GM18508 (cell line): ENCODE data around the gene HCN4.
"Not testable (repeated sequence)": the region's sequence is repeated elsewhere in the genome, so short reads cannot be mapped to it uniquely, and the experiment has no call there.

Experiments used
- ATAC-seq: cut with Tn5 transposase; IDR thresholded peaks from one replicate; pipeline ENCODE4 v1.9.1; 2021; ENCODE audit warnings: moderate number of reproducible peaks; ENCODE audit not compliant: insufficient read depth, unreplicated experiment

HCN4 gene

DNA sequence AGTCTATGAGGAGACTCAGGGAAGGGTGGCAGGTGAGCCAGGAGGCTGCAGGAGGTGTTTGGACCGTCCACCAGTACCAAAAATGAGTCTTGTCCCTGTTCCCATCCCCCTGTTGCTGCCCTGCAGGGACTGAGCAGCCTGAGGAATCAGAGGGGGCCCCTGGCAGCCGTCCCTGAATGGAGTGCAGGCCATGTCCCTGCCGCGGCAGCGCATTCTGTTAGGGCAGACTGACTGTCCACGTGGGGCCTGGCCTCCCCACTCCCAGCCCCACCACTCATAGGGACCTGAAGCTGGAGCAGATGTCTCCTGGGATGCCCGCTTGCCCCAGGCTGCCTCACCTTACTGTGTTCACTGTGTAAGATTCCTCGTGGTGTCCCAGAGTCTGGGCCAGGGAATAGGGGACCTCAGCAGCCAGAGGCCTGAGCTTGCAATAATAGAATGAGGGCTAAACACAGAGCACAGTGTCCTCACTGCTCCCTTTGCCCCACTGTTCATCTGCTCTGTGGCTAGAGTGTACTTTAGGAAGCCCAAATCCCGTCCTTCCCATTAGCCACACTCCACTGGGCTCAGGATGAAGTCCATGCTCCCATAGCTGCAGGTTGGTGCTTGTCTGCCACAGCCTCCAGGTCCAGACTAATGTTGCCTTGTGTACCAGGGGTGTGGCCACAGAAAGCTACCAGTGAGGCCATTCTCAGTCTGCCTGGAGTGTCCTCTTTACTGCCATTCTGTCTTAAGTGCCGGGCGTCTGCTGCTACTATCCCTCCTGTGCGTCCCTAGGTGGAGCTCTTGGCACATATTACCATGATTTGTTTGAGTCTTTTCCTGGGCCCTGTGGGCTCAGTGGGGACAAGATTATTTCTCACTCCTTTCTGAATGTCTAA, 63.2 kb downstream of the HCN4 start:
- ATAC-seq = no peak

DNA sequence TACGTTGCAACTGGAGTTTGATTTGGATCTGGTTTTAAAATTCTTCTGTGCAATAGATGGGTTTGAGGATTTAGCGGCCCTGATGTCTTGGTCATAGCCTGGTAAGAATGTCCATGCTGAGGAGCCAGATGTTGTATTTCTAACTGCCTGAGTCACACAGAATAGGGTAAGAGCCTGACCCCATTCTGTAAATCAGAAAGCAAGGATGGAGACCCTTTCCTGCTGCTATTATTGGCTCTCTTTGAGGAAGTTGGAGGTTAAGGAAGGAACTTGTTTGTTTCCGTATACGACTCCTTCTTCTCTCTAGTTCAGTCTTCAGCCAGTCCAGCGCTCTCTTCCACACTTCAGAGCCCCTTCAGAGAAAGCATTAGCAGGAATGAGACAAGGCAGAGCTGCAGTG, 65.1 kb downstream of the HCN4 start:
- ATAC-seq = no peak

DNA sequence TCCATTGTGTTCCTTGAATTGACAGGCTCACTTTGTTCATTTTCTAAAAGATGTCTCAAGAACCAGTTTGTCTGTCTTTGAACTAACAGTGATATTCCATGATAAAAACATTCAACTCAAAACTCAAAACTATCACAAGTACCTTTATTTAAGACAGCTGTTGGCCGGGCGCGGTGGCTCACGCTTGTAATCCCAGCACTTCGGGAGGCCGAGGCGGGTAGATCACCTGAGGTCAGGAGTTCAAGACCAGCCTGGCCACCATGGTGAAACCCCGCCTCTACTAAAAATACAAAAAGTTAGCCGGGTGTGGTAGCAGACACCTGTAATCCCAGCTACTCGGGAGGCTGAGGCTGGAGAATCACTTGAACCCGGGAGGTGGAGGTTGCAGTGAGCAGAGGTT, 68.5 kb downstream of the HCN4 start:
- ATAC-seq = not testable (repeated sequence)

DNA sequence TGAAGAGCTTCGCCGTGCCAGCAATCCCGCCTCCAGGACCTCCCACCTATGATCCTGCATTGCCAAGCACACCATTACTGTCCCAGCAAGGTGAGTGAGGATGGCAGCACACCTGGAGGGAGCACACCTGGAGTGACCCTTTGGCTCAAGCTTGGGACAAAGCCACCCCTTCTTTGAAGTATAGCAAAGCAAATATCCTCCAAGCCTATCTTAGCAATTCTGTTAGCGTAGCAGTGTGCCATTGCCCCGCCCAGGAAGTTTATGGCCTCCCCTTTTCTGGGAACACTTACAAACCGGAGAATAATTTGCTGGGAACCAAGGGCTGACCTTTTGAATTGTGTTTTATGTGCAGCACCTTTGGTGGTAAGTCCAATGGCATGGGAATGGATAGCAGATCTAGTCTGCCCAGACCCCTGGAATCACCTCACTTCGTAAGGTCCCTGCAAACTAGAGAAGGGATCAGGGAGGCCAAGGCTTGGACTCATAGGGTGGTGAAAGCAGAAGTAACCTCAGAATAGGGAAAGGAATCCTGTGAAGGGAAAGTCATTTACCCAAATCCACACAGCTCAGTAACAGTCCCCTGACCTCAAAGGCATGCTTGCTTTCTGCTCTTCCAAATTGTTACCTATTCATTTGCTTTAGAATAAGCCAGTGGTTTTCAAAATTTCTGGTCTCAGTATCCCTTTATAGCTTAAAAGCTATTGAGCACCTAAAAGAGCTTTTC, 70.1 kb downstream of the HCN4 start:
- no peak for ATAC-seq

- no peak for ATAC-seq
Observed at GRCh38 chr15:73296609-73297353, 72.0 kb downstream of the HCN4 start.

GRCh38 chr15:73295630-73296286, 73.0 kb downstream of the HCN4 start:
- no peak for ATAC-seq

DNA sequence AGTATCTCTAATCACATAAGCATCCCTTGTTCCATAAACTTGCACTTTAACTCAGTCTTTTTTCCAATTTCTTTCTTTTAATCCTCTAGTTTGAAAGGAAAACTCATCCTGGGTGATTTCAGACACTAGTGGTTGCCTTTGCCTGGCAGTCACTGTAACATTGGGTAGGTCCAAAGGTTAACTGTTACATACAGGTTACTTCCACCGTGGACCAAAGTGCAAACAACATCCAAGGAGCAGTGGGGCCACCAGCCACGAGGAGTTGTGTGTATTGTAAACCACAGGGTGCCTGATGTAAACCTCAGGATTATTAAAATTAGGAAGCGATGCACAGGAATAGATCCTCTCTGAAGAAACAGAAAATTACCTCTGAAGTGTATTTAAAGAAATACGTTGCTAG, 75.0 kb downstream of the HCN4 start:
- no peak for ATAC-seq

- no peak for ATAC-seq
Observed at GRCh38 chr15:73291441-73291840, 77.3 kb downstream of the HCN4 start.

GRCh38 chr15:73287019-73287418, 81.7 kb downstream of the HCN4 start:
- ATAC-seq = no peak

DNA sequence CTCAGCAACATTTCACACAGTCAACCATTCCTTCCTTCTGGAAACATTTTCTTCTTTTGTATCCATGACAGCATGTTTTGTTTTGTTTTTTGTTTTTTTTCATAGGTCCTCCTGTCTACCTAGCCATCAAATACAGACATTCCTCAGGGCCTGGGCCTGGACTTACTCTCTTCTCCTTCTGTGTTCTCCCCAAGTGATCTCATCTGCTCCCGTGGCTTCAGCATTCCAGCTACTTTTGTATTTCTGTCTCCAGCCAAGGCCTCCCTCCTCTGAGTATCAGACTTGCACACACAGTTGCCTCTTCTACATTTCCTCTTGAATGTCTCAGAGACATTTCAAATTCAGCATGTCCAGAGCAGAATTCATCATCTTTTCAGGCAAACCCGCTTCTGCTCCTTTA, 82.4 kb downstream of the HCN4 start:
- ATAC-seq = no peak

DNA sequence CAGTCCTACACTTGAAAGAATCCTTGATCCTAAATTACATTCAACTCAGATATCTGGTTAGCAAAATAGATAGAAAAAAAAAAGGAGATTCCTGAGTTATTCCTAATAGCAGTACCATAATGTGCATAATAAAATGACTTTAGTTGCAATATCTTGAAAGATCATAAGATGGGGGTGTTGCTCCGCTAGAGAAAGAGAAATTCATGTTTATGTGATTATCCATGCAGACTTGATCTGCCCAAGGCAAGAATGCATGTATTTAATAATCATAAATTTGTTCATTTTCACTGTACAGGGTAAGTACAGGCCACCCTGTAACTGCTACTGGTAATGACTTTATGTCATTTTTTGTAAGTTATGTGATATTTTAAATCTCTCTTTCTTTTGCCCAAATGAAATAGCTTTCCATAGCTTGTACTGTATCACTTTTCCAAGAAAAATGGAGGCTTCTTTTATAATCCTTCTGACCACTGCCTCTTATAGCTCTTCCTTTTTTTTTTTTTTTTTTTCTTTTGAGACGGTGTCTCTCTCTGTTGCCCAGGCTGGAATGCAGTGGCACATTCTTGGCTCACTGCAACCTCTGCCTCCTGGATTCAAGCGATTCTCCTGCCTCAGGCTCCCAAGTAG, 84.6 kb downstream of the HCN4 start:
- ATAC-seq = no peak

DNA sequence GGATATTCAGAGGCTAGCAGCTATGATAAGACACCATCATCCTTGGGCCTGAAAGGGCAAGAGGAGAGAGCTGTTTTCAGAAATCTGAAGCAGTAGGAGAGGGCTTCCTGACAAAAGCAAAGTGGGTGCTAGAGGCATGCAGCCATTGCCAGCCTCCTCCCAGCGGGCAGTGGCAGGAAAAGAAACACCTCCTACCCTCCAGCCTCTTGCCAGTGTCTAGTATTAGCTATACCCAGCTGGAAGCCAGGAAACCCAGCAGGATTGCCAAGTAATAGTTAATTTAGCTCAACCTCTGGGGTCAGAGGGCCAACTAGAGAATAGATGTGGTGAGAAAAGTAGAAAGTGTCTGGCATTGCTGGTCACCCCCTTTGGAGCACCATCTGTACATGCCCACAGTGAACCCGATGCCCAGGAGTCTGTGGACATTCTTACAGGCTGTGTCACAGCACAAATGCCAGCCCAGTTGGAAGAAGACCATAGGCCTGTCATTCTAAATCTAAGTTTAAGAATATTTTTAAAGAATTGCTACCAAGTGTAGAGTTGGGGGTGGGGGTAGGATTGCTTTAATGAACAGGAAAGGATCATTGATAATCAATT, 85.3 kb downstream of the HCN4 start:
- ATAC-seq = no peak

DNA sequence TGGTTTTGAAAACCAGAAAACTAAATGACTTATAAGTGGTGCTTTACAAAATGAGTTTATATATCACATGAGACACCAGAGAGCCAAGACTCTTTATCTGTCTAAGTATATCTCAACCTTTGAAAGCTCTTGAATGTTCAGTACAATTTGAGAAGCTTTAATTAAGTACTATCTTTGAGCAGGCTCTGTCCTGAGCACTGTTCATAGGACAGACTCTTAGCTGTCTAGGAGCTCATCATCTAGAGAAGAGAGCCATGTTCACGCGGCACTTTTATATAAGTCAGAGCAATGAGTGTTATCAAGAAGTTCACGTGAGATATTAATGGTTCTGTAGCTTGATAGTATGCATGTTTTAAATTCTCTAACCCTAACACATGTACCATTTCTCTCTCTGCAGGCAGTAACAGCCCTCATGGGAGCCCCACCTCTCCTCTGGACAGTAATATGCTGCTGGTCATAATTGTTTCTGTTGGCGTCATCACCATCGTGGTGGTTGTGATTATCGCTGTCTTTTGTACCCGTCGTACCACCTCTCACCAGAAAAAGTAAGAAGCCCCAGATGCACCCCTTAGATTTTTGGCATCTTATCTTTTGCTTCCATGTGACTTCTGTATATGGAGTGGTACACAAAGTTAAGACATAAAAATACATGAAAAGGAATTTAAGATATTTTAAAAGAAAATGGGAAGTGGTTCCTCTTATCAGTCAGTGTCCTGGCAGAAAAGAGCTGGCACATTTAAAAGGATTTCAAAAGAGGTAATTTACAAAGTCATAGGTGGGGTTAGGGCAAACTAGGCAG, 86.0 kb downstream of the HCN4 start:
- no peak for ATAC-seq

DNA sequence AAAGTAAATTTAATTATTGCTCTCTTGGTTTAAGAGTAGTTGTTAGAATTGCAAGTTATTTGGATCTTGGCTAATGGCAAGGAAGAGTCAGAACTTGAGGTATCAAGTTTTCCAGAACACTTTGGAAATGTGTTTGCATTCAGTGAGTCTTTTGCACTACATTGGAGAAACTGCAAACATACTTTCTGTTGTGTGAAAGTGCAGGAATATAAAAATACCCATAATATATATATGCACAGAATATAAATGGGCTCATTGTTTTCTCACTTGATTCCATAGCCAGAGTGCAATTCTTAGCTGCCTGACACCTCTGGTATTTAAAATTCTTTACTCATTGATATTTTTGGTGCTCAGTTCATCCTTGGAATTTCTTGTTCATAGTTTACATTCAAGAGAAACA, 92.9 kb downstream of the HCN4 start:
- no peak for ATAC-seq

GRCh38 chr15:73273181-73274002, 95.4 kb downstream of the HCN4 start:
- ATAC-seq = no peak

GRCh38 chr15:73270366-73271097, 98.2 kb downstream of the HCN4 start:
- no peak for ATAC-seq
